Stimulated activated CD8-positive, alpha-beta memory T cell treated with anti-CD3 and anti-CD28 coated beads, Interleukin-2, amount 100 ng/mL, for 1 hour (primary cell): ENCODE data around the gene SFMBT1.
"Not testable (repeated sequence)": the region's sequence is repeated elsewhere in the genome, so short reads cannot be mapped to it uniquely, and the experiment has no call there.

Experiments used
- DNase-seq, 2 donors: peaks; one replicate each; pipeline ENCODE4 v3.0.0-alpha.2; 2020; ENCODE audit warnings: low read depth in 2 of 2

Gene SFMBT1

DNA sequence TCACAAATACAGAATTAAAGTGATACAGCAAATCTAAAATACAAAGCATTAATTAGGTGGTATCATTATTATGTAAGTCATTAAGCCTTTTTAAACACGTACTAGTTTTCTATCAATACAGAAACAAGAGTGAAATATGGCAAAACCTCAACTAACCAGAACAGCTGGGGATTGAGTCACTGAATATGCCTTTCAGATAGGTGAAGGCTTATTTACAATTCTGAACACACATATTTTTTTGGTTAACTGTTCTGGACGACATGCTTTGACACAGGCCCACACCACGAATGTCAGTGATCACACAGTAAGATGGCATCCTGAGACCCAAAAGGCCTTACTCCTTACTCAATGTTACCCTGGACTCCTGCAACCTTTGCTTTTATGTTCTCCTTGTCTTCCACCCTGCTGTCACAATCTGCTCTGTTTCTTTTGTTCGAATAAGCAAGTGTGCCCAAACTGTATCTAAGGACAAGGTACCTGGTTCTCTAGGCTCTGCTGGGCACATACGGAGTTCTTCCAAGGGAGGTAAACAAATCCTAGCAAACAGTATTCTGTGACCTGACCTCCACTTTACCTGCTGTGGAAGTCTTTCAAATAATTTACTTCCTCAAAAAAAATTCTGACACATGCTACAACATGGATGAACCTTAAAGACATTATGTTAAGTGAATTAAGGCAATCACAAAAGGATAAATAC is 7.0 kb downstream of the SFMBT1 start:
- no peak for DNase-seq

DNA sequence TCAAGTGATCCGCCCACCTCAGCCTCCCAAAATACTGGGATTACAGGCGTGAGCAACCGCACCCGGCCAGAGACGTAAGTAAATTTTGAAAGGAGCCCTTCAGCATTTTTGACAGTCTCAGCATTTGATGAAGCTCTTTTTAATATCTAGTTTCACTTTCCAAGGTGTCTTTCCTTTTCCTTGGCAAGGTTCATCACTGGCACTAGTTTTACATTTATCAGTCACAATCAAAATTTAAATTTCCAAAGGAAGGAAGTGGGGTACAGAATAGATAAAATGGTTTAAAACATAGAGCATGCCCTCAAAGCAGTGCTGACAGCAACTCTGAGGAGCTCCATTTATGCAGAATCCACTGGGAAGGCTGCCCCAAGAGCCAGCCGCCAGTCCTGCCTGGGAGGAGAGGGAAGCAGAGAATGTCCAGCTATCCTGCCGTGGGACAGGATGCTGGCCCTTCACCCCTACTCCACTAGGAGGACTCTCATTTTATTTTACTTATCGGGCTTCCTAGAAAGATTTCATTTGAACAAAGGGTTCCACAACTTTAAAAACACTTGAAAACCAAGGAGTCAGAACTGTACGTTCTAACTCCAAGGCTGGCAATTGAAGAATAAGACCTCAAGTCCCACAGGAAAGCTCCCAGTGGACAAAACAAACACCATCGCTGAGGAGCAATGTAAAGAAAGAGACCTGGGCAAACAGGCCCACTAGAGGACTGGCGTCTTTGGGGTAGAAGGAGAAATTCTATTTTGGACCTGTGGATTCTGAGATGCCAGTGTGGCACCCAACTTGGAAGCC is 9.9 kb downstream of the SFMBT1 start:
- no peak for DNase-seq

DNA sequence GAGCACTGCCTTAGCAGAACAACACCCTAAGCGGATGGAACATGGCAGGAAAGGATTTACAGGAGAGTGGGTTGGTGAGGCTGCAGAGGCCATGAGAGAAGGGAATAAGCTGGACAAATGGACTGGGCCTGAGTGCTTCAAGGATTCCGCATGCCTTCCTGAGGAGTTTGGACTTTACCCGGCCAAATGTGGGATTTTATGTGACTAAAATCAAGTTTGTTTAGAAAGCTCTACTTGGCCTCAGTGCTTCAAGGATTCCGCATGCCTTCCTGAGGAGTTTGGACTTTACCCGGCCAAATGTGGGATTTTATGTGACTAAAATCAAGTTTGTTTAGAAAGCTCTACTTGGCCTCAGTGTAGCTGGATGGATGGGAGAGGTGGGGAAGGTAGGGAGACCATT is 10.9 kb downstream of the SFMBT1 start:
- DNase-seq, result not testable (repeated sequence)

DNA sequence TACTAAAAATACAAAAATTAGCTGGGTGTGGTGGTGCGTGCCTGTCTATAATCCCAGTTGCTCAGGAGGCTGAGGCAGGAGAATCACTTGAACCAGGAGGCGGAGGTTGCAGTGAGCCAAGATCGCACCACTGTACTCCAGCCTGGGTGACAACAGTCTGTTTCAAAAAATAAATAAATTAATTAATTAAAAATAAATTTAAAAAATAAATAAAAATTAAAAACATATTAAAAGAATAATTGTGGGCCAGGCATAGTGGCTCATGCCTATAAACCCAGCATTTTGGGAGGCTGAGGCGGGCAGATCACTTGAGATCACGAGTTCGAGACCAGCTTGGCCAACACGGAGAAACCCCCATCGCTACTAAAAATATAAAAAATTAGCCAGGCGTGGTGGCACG is 11.5 kb downstream of the SFMBT1 start:
- not testable (repeated sequence) for DNase-seq

DNA sequence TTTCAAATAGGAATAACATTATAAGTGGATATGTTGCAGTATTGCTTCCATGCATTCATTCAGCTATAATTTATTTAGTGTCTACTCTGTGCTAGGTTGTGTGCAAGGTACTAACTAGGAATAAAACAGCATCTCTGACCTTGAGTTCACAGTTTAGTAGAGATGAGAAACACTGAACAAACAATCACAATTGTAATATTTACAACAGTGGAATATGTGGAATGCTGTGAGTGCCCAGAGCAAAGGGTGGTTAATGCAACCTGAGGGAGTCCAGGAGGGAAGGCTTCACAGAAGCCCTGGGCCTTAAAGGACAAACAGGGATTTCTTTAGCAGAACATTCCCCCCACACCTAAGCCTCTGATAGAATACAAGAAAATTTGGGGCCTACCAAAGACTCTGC is 13.3 kb downstream of the SFMBT1 start:
- DNase-seq, result no peak

DNA sequence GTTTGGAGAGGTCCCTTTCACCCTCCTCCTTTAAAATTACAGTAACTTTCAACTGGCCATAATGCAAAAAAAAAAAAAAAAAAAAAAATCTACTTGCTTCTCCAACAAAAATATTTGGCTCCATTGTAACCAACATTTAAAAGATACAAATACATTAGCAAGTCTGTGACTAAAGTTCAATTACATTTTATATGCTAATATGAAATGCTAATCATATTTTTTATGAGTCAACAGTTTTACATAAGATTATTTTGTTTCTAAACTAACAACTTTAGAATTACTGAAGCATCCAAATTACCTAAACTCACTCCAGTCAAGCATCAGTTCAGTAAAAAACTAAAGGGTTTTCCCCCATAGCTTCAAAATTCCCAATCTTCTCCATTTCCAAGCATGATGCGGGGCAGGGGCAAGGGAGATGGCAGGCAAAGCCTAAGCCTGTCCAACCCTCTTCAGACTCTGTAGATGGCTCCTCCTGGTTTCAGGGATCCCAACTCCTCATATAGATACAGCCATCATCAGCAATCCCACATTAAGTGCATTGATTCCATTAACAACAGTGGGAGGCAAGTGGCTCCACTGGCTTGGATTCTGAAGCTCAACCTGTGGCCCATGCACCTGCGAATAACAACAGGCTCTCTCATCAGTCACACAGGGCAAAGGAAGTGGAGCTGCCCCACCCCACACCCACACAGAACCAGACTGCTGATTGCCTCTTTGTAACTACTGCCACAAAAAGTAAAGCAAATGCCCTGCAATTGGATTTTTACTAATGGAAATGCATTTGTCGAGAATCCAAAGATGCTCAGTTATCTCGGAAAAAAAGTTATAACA is 15.0 kb downstream of the SFMBT1 start:
- peak; percentile 5 to 12 for DNase-seq

DNA sequence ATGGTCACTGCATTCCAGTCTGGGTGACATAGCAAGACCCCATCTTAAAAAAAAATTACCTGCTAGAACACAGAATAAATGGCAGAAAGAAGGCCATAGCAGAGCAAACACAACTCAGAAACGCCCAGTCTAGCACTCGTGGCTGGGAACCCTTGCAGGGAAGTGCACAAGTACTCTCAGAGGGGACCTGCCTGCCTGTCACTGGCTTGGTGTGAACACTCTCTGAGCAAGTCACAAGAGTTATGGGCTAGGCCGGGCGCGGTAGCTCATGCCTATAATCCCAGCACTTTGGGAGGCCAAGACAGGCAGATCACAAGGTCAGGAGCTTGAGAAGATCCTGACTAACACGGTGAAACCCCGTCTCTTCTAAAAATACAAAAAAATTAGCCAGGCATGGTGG is 17.2 kb downstream of the SFMBT1 start:
- no peak for DNase-seq

DNA sequence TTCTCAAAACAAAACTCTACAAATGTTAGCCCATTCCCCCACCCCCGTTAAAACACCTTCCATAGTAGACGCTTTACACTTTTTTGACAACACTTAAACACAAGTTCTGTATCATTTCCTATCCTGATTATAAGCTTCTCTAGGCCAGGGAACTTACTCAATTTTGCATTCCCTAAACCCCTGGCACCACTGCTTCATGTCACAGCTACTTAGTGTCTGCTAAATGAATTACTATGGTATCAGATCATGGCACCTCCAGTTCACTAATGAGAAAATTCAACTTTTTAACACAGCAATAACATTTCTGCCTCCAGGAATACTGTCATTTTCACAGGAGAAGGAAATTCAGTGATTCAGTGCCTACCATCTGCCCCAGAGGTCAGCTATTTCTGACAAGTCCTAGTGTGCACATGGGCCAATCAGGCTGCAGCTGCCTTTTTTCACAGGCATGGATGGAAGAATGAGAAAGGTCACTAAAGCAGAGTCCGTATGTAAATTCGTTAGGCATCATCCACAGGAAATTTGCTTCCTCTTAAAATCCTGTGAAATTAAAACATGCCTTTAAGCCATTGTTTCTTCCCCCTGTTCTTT is 18.5 kb downstream of the SFMBT1 start:
- DNase-seq, result no peak

DNA sequence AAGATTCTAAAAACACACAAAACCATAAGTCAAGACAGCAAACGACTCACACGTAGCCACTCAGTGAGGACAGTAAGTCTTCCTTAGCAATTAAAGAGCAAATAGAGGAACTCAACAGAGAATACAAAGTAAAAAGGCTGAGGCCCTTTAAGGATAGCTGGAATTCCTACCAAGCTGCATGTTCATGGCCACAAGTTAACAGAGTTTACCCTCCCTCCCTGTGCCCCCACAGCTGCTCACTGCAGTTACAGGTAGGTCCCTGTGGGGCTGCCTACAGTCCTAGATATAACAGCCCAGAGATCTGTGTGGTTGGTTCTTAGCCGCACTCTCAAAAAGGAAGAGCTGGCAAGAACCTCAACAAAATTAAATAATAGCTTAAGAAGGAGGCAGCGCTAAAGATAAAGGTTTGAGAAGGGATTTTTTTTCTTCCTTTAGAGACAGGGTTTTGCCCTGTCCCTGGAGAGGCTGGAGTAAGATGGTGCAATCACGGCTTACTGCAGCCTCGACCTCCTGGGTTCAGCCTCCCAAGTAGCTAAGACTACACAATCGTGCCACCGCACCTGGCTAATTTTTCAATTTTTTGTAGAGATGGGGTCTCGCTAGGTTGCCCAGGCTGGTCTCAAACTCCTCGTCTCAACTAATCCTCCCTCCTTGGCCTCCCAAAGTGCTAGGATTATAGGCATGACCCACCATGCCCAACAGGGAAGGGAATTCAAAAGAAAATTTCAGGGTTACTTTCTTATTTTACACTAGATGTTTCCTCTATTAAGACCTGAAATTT is 19.3 kb downstream of the SFMBT1 start:
- no peak for DNase-seq

DNA sequence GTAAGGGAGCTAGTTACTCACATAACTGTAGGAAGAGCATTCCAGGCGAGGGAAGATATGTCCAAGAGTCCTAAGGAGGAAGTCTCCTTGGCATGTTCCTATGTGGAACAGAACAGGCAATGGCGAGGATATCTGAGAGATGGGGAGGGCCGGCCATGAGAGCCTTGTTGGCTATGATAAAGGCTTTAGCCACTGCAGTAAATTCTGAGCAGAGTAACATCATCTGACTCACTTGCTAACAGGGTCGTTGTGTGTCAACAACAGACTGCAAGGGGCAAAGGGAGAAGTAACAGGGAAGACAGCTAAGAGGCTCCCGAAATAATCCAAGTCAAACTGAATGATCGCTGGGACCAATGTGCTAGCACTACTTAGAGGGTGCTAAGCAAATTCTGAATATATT is 21.6 kb downstream of the SFMBT1 start:
- DNase-seq, result no peak

DNA sequence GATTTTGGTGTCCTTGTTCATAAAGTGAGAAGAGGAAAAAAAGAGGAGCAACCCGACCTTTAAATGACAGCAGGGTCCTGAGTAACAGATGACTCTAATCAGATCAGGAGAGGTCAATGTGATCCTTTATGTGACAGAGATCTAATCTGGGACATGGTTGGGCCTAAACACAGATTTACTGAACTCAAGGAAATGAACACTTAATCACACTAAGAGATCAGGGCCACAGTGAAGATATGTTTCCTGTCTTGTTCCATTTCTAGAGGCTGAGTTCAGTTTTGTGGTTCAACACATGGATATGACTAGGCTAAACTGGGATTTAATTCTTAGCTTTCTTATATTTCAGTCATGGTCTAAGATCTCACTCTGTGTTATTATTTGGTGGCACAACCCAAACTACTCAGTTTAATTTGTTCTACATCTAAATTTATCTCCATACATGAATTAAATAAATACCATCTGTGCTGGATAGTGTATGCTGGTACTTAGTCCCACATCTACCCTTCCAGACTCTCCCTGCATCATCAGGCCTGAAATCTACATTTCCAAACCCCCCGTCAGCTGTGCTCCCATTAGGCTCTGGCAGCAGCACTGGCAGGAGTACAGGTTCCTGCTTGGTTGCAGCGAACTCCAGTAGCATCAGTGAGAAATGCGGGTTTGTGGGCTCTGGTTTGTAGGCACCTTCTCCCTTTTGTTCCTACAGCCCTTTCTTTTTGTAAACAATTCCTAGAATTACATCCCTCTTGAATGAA is 22.6 kb downstream of the SFMBT1 start:
- no peak for DNase-seq

DNA sequence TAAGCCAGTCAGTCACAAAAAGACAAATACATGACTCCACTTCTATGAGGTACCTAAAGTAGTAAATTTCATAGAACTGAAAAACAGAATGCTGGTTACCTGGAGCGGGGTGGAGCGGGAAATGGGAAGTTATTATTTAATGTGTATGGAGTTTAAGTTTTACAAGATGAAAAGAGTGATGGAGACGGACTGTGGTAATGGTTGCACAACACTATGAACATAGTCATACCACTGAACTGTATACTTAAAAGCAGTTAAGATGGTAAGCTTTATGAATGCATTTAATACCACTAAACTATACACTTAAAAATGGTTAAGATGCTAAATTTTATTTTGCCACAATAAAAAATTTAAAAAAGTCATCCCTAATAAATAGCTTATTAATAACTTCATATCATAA is 23.2 kb downstream of the SFMBT1 start:
- no peak for DNase-seq

DNA sequence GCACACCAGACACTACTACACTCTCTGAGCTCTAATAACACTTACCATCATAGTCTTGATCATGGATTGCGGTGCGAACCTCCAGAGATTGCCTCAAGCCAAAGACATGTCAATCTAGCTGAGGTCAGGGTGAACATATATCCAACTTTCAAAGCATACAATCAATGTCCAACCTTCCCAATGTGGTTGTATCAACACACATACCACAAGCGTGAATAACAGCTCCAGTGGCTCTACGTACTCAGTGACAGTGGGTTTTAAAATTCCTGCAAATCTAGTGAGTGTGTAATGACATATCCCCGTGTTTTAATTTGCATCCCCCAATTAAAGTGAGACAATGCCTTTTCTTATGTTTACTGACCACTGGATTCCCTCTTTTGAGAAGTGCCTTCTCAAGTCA is 29.6 kb downstream of the SFMBT1 start:
- no peak for DNase-seq

DNA sequence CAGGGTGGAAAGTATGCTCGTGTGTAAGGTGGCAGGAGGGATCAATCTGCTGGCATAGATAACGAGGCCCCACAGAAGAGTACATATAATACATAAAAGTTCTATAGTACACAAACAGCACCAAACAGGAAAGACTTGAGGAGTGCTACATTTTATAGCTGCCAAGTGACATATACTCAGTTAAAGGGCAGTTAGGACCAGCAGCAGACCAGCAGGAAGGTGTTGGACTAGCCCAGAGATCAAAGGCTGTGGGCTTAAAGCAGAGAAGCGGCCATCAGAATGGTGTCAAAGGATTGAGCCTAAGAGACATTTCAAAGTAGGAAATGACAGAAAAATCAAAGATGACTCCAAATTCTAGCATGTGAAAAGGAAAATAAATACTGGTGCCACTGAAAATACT is 34.5 kb downstream of the SFMBT1 start:
- no peak for DNase-seq

DNA sequence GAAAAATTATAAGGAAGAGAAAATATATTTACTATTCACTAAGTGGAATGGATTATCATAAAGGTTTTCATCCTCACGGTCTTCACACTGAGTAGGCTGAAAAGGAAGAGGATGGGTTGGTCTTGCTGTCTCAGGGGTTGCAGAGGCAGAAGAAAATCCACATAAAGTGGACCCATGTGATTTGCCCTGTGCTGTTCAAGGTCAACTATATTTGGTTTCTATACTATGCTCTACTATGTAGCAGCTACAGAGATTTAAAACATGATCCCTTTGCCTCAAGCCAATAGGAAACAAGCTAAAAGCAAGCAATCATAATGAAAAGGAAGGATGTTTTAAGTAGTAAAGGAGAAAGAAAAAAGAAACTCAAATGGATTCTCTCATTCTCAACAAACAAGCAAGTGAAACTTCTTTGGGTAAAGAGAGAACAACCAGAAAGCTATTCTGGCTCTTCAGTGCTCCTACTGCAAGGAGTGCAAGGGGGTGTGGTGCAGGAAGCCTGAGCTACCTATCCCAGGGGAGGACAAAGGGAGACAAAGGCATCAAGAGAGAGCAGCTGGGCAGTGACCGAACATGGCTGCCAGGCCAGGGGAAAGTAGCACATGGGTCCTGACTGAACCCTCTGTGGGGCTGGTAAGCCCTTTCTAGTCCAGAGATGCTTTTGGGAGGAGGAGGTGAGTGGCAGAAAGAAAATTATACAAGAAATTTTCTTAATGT is 35.9 kb downstream of the SFMBT1 start:
- DNase-seq, result no peak

DNA sequence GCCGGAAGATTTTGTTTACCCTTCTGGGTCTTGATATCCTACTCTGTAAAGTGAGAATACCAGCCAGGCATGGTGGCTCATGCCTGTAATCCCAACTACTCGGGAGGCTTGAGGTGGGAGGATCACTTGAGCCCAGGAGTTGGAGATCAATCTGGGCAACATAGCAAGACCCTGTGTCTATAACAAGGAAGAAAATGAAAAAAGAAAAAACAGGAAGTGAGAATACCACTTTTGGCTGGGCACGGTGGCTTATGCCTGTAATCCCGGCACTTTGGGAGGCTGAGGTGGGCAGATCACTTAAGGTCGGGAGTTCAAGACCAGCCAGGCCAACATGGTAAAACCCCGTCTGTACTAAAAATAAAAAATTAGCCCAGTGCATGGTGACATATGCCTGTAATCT is 36.9 kb downstream of the SFMBT1 start:
- DNase-seq, result no peak

DNA sequence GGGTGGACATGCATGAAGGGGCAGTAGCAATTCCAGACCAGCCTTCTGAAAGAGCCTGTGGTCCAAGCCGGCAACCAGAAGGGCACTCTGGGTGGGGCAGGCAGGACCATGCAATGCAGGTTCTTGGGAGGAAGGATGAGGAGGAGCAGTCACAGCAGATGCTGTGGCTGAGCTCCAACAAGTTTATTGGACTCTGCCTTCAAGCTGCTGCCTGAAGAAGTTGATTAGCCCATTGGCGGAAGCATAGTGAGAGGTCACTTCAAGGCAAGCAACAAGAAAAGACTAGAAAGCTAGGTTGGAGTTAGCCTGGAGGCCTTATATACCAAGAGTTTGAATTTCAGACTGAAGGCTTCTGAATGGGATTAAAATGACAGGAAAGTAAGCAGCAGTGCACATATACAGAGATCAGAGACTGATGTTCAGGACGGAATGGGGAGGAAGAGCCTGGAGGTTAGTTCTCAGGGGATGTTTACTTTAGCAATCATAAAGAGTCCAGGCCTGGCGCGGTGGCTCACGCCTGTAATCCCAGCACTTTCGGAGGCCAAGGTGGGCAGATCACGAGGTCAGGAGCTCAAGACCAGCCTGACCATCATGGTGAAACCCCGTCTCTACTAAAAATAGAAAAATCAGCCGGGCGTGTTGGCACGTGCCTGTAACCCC is 39.9 kb downstream of the SFMBT1 start:
- no peak for DNase-seq

DNA sequence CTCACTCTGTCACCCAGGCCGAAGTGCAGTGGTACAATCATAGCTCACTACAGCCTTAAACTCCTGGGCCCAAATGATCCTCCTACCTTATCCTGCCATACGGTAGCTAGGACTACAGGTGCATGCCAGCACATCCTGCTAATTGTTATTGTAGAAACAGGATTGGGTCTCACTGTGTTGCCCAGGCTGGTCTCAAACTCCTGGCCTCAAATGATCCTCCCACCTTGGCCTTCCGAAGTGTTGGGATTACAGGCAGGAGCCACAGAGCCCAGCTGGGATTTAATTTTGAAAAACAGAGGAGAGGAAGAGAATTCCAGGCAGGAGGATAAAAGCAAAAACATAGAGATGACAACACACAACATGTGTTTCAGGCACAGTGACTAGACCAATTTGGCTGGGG is 40.5 kb downstream of the SFMBT1 start:
- DNase-seq, result no peak

DNA sequence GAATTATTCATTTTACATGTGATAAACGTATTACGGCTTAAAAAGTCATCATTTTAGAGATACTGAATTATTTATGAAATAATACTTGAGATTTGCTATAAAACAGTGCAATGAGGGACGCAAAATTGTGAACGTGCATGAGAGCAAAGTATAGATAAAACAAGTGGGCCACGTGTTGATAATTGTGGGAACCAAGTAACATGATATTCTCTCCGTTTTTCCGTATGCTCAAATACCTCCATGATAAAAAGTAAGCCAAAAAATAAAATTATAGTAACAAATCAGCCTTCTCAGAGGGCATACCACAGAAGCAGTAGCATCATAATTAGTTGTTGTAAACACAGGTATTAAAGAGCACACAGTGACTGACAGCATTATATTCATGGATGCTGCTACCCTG is 42.6 kb downstream of the SFMBT1 start:
- DNase-seq, result no peak
